H1 (cell line): Measurements from ENCODE around the gene OBSCN. TPM values are rescaled to one million over a fixed set of nuclear protein-coding genes. Genes with fewer than 3 reads are reported as not detected.

Experiments used
- CTCF ChIA-PET: fragments of 300-600 bp; sonication (Branson Sonifier 250); formaldehyde crosslinking; loops from one replicate; lab custom pipeline; 2021; ENCODE audit not compliant: partially characterized antibody; lab: Charles Lee
- POLR2A ChIA-PET: fragments of 300-600 bp; sonication (Branson Sonifier 250); formaldehyde crosslinking; loops from one replicate; lab custom pipeline; 2021; ENCODE audit warnings: inconsistent platforms; ENCODE audit not compliant: partially characterized antibody; lab: Charles Lee
- DNase-seq, 2 experiments: peaks; one replicate each; pipeline versions ENCODE4 v3.0.0 to v3.0.0-alpha.2; 2010 to 2022; ENCODE audit warnings: low spot score in 2 of 2, low read depth in 1 of 2, mixed read lengths in 1 of 2
- FAIRE-seq: peaks from 2 replicates; lab custom pipeline; 2011; peaks lifted over from hg19 to GRCh38; lab: Jason Lieb, UNC
- H2AFZ ChIP-seq: 2 replicates; pipeline ENCODE4 v1.8.1; 2012; ENCODE audit warnings: low read length, inconsistent platforms
- H2AK5ac ChIP-seq: 2 replicates; pipeline ENCODE4 v1.6.1; 2013; ENCODE audit warnings: low read depth, low read length
- H2BK120ac ChIP-seq: replicated peaks from 2 replicates; pipeline ENCODE3; 2013; ENCODE audit warnings: low read depth, low read length, inconsistent platforms
- H2BK12ac ChIP-seq: 2 replicates; pipeline ENCODE4 v1.6.1; 2013; ENCODE audit warnings: low read depth, low read length
- H2BK15ac ChIP-seq: 2 replicates; pipeline ENCODE4 v1.6.1; 2013; ENCODE audit warnings: low read length
- H2BK20ac ChIP-seq: 2 replicates; pipeline ENCODE4 v1.6.1; 2013; ENCODE audit warnings: low read length
- H2BK5ac ChIP-seq: 2 replicates; pipeline ENCODE4 v1.6.1; 2013; ENCODE audit warnings: low read depth, low read length
- H3K14ac ChIP-seq: 2 replicates; pipeline ENCODE4 v1.6.1; 2013; ENCODE audit warnings: inconsistent platforms; ENCODE audit not compliant: insufficient read length
- H3K18ac ChIP-seq: 2 replicates; pipeline ENCODE4 v1.6.1; 2013; ENCODE audit warnings: low read length; ENCODE audit errors: extremely low read depth
- H3K23ac ChIP-seq: 2 replicates; pipeline ENCODE4 v1.6.1; 2013; ENCODE audit warnings: inconsistent platforms; ENCODE audit not compliant: insufficient read length
- H3K23me2 ChIP-seq: 2 replicates; pipeline ENCODE4 v1.6.1; 2013; ENCODE audit warnings: low read depth, low read length
- H3K27ac ChIP-seq: 2 replicates; pipeline ENCODE4 v1.6.1; 2011; ENCODE audit warnings: low read depth, low read length, inconsistent platforms
- H3K27me3 ChIP-seq, 4 experiments: replicated peaks in 1 of 4; 1 replicate in 1 of 4; 2 replicates in 3 of 4; pipeline versions ENCODE4 v1.6.1 to v1.8.1; 2011 to 2013; ENCODE audit warnings: low read length in 3 of 4, mild to moderate bottlenecking in 3 of 4, inconsistent platforms in 2 of 4, mixed read lengths in 2 of 4, moderate library complexity in 1 of 4; ENCODE audit not compliant: control insufficient read depth in 3 of 4, insufficient read depth in 3 of 4; ENCODE audit errors: extremely low read depth in 1 of 4
- H3K36me3 ChIP-seq, 4 experiments: 2 replicates each; pipeline versions ENCODE4 v1.6.1 to v1.8.1; 2011 to 2013; ENCODE audit warnings: mild to moderate bottlenecking in 4 of 4, low read length in 3 of 4, moderate library complexity in 2 of 4, control low read depth in 1 of 4, inconsistent platforms in 1 of 4; ENCODE audit not compliant: insufficient read depth in 4 of 4, control insufficient read depth in 2 of 4
- H3K4ac ChIP-seq: replicated peaks from 2 replicates; pipeline ENCODE3; 2013; ENCODE audit warnings: low read length, low read depth, mixed read lengths, inconsistent platforms; ENCODE audit not compliant: insufficient read length
- H3K4me1 ChIP-seq, 4 experiments: replicated peaks in 1 of 4; 1 replicate in 1 of 4; 2 replicates in 3 of 4; pipeline versions ENCODE4 v1.6.1 to v1.8.1; 2011 to 2013; ENCODE audit warnings: low read length in 3 of 4, inconsistent platforms in 2 of 4, mixed read lengths in 1 of 4; ENCODE audit not compliant: insufficient read depth in 4 of 4, control insufficient read depth in 3 of 4
- H3K4me2 ChIP-seq, 2 experiments: 2 replicates each; pipeline versions ENCODE4 v1.6.1 to v1.8.1; 2011 to 2013; ENCODE audit warnings: low read depth in 2 of 2, low read length in 2 of 2, control low read depth in 1 of 2, inconsistent platforms in 1 of 2, mild to moderate bottlenecking in 1 of 2; ENCODE audit not compliant: insufficient read depth in 1 of 2
- H3K4me3 ChIP-seq, 4 experiments: fragments of 200-600, 300-600 bp in 1 of 4; sonication (generic), shearing (Covaris generic), sonication (Bioruptor Twin) in 1 of 4; 2 replicates each; pipeline versions ENCODE4 v1.5.1 to v1.8.1; 2011 to 2016; ENCODE audit warnings: low read length in 4 of 4, low read depth in 3 of 4, control low read depth in 2 of 4, inconsistent platforms in 2 of 4, mild to moderate bottlenecking in 2 of 4, mixed read lengths in 1 of 4, moderate library complexity in 1 of 4; ENCODE audit not compliant: insufficient read depth in 2 of 4; ENCODE audit errors: extremely low read depth in 1 of 4
- H3K56ac ChIP-seq: replicated peaks from 2 replicates; pipeline ENCODE3; 2013; ENCODE audit warnings: low read depth, mild to moderate bottlenecking, mixed read lengths, low read length, inconsistent platforms; ENCODE audit not compliant: insufficient read length
- H3K79me1 ChIP-seq: 2 replicates; pipeline ENCODE4 v1.6.1; 2013; ENCODE audit warnings: low read depth, low read length, control low read depth
- H3K79me2 ChIP-seq, 2 experiments: 2 replicates each; pipeline versions ENCODE4 v1.6.1 to v1.8.1; 2012 to 2013; ENCODE audit warnings: low read length in 2 of 2, mild to moderate bottlenecking in 2 of 2, inconsistent platforms in 1 of 2; ENCODE audit not compliant: insufficient read depth in 2 of 2, control insufficient read depth in 1 of 2
- H3K9ac ChIP-seq, 4 experiments: replicated peaks in 1 of 4; 1 replicate in 1 of 4; 2 replicates in 3 of 4; pipeline versions ENCODE4 v1.6.1 to v1.8.1; 2011 to 2013; ENCODE audit warnings: low read depth in 3 of 4, low read length in 3 of 4, control low read depth in 2 of 4, mild to moderate bottlenecking in 2 of 4, moderate library complexity in 2 of 4, inconsistent platforms in 1 of 4; ENCODE audit errors: extremely low read depth in 1 of 4
- H3K9me3 ChIP-seq, 2 experiments: 2 replicates each; pipeline versions ENCODE4 v1.6.1 to v1.8.1; 2012 to 2013; ENCODE audit warnings: mild to moderate bottlenecking in 2 of 2, moderate library complexity in 2 of 2, control low read depth in 1 of 2, inconsistent platforms in 1 of 2, low read depth in 1 of 2, low read length in 1 of 2, mixed read lengths in 1 of 2; ENCODE audit not compliant: insufficient read depth in 2 of 2
- H4K20me1 ChIP-seq, 2 experiments: replicated peaks in 1 of 2; 2 replicates each; pipeline versions ENCODE3 to v1.8.1; 2011 to 2013; ENCODE audit warnings: inconsistent platforms in 2 of 2, low read length in 2 of 2, mild to moderate bottlenecking in 1 of 2; ENCODE audit not compliant: insufficient read depth in 2 of 2, control insufficient read depth in 1 of 2
- H4K5ac ChIP-seq: 2 replicates; pipeline ENCODE4 v1.6.1; 2013; ENCODE audit warnings: low read length, low read depth, mixed read lengths, inconsistent platforms; ENCODE audit not compliant: insufficient read length
- H4K8ac ChIP-seq: 2 replicates; pipeline ENCODE4 v1.8.0; 2013; ENCODE audit warnings: mild to moderate bottlenecking, moderate library complexity, low read length, inconsistent platforms; ENCODE audit not compliant: insufficient read depth; ENCODE audit errors: extremely low read depth
- H4K91ac ChIP-seq: replicated peaks from 2 replicates; pipeline ENCODE3; 2013; ENCODE audit warnings: low read length, mixed read lengths, inconsistent platforms; ENCODE audit not compliant: insufficient read length
- NRF1 ChIP-seq: IDR thresholded peaks from 2 replicates; pipeline ENCODE4 v1.6.1; 2011; ENCODE audit warnings: mild to moderate bottlenecking, low read depth, low read length, improper control_type of control experiment
- PHF8 ChIP-seq: fragments of 200-600 bp; sonication (generic); conservative IDR thresholded peaks from 2 replicates; pipeline ENCODE4 v1.7.1; 2012; ENCODE audit warnings: low read depth, mild to moderate bottlenecking, inconsistent platforms, low read length, moderate library complexity
- RBBP5 ChIP-seq: IDR thresholded peaks from 2 replicates; pipeline ENCODE4 v1.7.1; 2012; ENCODE audit warnings: low read depth, mild to moderate bottlenecking, inconsistent platforms, low read length, moderate library complexity, borderline replicate concordance
- SAP30 ChIP-seq: fragments of 300-600 bp; sonication (generic); IDR thresholded peaks from 2 replicates; pipeline ENCODE4 v1.7.1; 2012; ENCODE audit warnings: low read length, moderate library complexity, mild to moderate bottlenecking, inconsistent platforms; ENCODE audit not compliant: insufficient read depth, insufficient replicate concordance
- TEAD4 ChIP-seq: IDR thresholded peaks from 2 replicates; pipeline ENCODE4 v1.6.1; 2012; ENCODE audit warnings: low read depth, low read length, inconsistent platforms, mixed read lengths
- WGBS, 2 experiments: shearing (Covaris generic) in 1 of 2; methylation state at CpG; one replicate each; pipeline versions ENCODE4 v1.1.6 to v1.1.7; 2013 to 2015; ENCODE audit warnings: low lambda C conversion rate in 2 of 2, mixed read lengths in 2 of 2, inconsistent platforms in 1 of 2, low coverage in 1 of 2, missing lambda C conversion rate in 1 of 2; ENCODE audit not compliant: insufficient replicate concordance in 2 of 2, insufficient coverage in 1 of 2, insufficient read length in 1 of 2; ENCODE audit errors: extremely low coverage in 1 of 2, missing lambda C conversion rate in 1 of 2; 5-methylcytosine and 5-hydroxymethylcytosine counted together
- polyA plus RNA-seq, 7 experiments: library from polyadenylated mRNA; depleted of rRNA in 3 of 7; stranded (reverse) in 5 of 7; unstranded in 2 of 7; fragments of >200 nt in 5 of 7; fragments of 200-250 nt in 2 of 7; gene quantifications; 1 replicate in 5 of 7; 2 replicates in 1 of 7; 4 replicates in 1 of 7; pipeline versions ENCODE4 v1.2.1 to v1.2.3, GENCODE V29; 2011 to 2013; ENCODE audit warnings: missing spikeins in 2 of 7, mixed read lengths in 2 of 7
- total RNA-seq: library from RNA; stranded (reverse); fragmentation: NEBNext Ultra II Directional; extraction: Animal tissue kit (Norgen Biotek cat#: 25700); gene quantifications from 2 replicates; pipeline ENCODE4 v1.2.1, GENCODE V29; 2021
- TF ChIP-seq, protein P1 (sequence below): IDR thresholded peaks from 2 replicates; pipeline ENCODE4 v1.6.1; 2011; ENCODE audit warnings: low read depth, mild to moderate bottlenecking, low read length; ENCODE audit not compliant: insufficient read depth

Gene OBSCN
- total and polyA plus RNA-seq, 2 of the 8 experiments (the other 6 are each of a cell fraction or from before 2014, with no cell fraction given): 7.5 to 28.4 TPM

DNA sequence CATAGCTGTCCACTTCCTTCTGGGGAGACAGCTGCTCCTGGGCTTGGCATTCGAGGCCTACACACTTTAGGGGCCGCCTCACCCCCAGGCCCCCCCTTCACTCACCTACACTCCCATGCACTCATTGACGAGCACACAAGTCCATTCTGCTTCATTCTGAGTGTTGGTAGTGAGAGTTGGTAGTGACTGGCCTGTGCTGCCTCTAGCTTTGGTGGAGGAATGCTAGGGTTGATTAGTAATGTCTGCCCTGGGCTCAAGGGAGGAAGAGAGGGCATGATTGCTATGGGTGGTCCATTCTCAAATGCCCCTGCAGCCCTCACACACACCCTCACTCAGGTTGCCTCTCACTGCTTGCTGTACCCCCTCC is 168.4 kb downstream of the OBSCN start:
- no peak overlapping the region for H2BK20ac ChIP-seq
- H3K56ac ChIP-seq: no peak overlapping the region
- POLR2A ChIA-PET: interaction anchor here (0.7 to 1.3 kb wide), 3 partner anchors 70 to 88 kb away, joined by 3 to 4 read pairs (median 3); a partner anchor contains a TSS
- H3K27ac ChIP-seq: no peak overlapping the region
- H4K8ac ChIP-seq: no peak overlapping the region
- peaks cover 8% of the 10 kb centered on the region; the same call in 1 of the 2 replicates for H3K23me2 ChIP-seq
- no peak overlapping the region for H4K5ac ChIP-seq
- H3K9ac ChIP-seq: no peak overlapping the region
- no peak overlapping the region for H2BK15ac ChIP-seq
- CTCF ChIA-PET: interaction anchor here (1.2 to 2.8 kb wide), 3 partner anchors 34 to 94 kb away, joined by 3 to 10 read pairs (median 5); a partner anchor contains a TSS
- no peak overlapping the region for H3K14ac ChIP-seq
- TF ChIP-seq PHF8 (no peak), RBBP5 (no peak), NRF1 (no peak), TEAD4 (no peak), SAP30 (no peak)
- TF ChIP-seq, protein P1, sequence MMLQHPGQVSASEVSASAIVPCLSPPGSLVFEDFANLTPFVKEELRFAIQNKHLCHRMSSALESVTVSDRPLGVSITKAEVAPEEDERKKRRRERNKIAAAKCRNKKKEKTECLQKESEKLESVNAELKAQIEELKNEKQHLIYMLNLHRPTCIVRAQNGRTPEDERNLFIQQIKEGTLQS: no peak
- no peak overlapping the region for H2BK12ac ChIP-seq
- WGBS, 2 experiments: 74% methylated on average over 3 of the region's 3 CpGs; no CpG with 5 or more reads in 1 of the 2 experiments
- H2AK5ac ChIP-seq: no peak overlapping the region
- H2AFZ ChIP-seq: no peak overlapping the region
- no peak overlapping the region for H2BK120ac ChIP-seq
- no peak overlapping the region for H3K23ac ChIP-seq
- H3K79me2 ChIP-seq: no peaks in the 10 kb centered on the region
- no peak overlapping the region for H4K91ac ChIP-seq
- H2BK5ac ChIP-seq: no peak overlapping the region
- no peaks in the 10 kb centered on the region for H3K79me1 ChIP-seq
- no peaks in the 10 kb centered on the region for H3K36me3 ChIP-seq
- no peak overlapping the region for H3K4ac ChIP-seq
- FAIRE-seq (no peak), DNase-seq (no peak)
- H3K9me3 ChIP-seq: no peaks in the 10 kb centered on the region
- H3K18ac ChIP-seq: no peak overlapping the region
- H3K4me1 ChIP-seq: peaks cover 0 to 10% (median 5%) of the 10 kb centered on the region in 4 experiments; a peak in 5 of 7 replicates
- peaks cover 4 to 6% of the 10 kb centered on the region in 2 experiments for H4K20me1 ChIP-seq
- H3K27me3 ChIP-seq: peaks cover 2 to 26% (median 16%) of the 10 kb centered on the region in 4 experiments; a peak in 6 of 7 replicates
- no peak overlapping the region for H3K4me3 ChIP-seq
- no peak overlapping the region for H3K4me2 ChIP-seq
